Measurements from ENCODE around the gene LIPI. TPM values are rescaled to one million over a fixed set of nuclear protein-coding genes. Genes with fewer than 3 reads are reported as not detected.
"Not testable (repeated sequence)": the region's sequence is repeated elsewhere in the genome, so short reads cannot be mapped to it uniquely, and the experiment has no call there.

LIPI gene
- total RNA-seq, 2 donors from 2014 or later: not detected

DNA sequence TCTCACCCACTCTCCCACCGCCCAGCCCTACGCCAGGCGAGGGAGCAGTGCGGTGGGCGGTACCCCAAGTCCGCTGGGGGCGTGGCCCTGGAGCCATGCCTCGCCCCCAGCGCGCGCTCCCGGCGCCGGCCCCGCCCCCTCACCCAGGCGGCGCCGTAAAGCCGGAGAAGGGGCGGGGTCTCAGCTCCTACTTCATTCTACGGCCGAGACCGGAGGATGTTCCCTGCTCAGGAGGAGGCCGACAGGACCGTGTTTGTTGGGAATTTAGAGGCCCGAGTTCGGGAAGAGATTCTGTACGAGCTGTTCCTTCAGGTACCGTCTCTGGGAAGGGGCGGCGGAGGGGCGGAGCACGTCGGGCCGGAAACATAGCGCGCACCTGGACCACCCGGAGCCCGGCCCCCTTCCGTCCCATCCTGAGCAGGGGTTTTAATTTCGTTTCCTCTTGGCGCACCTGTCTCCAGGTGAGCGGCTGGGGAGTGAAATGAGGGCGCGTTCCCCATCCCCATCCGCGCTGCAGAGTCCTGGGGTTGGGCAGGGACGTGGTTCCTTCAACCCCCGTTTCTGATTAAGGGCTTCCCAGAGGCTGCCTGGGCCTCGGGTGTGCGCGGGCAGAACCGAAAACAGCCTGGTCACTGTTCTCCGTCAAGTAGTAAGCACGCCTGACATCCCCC is 5.4 kb upstream of the LIPI start, which contains the start of gene RBM11:
RBM11 (plus strand) TSS at position 187 of the 671 bp plus-strand sequence; CDS start at position 217, 30 bp downstream.
- Mint-ChIP-seq H3K9me3 (no peaks in the 10 kb centered on the region), H3K27ac (no peak within 1 kb of the TSS)

GRCh38 chr21:14213164-14213563 is 2.4 kb upstream of the LIPI start:
- H3K36me3 Mint-ChIP-seq (ENCODE audit: insufficient read depth in 2 of 2): no peaks in the 10 kb centered on the region
- no peaks in the 10 kb centered on the region for H3K9me3 Mint-ChIP-seq
- H3K4me3 Mint-ChIP-seq: no peak overlapping the region
- DNase-seq (no peak), ATAC-seq (replicated peaks in 1 of 2) (no peak)
- H3K27me3 Mint-ChIP-seq (ENCODE audit: low read depth): peaks cover 18% of the 10 kb centered on the region
- H3K27ac Mint-ChIP-seq: no peak overlapping the region
- peaks cover 12% of the 10 kb centered on the region for H3K4me1 Mint-ChIP-seq (ENCODE audit: low read depth)

More for the DNA sequence above, 5.4 kb upstream of the LIPI start, which contains the start of gene RBM11:
- Mint-ChIP-seq H3K36me3 (ENCODE audit: insufficient read depth in 2 of 2) (no peaks in the 10 kb centered on the region), H3K27me3 (ENCODE audit: low read depth) (peaks cover 6% of the 10 kb centered on the region), H3K4me3 (peak within 1 kb of the TSS; percentile 84 to 87), H3K4me1 (ENCODE audit: low read depth) (peaks cover 12% of the 10 kb centered on the region)
- ATAC-seq (replicated peaks in 1 of 2) (peak; percentile 98 to 99), DNase-seq (peak; percentile 87 to 88)

DNA sequence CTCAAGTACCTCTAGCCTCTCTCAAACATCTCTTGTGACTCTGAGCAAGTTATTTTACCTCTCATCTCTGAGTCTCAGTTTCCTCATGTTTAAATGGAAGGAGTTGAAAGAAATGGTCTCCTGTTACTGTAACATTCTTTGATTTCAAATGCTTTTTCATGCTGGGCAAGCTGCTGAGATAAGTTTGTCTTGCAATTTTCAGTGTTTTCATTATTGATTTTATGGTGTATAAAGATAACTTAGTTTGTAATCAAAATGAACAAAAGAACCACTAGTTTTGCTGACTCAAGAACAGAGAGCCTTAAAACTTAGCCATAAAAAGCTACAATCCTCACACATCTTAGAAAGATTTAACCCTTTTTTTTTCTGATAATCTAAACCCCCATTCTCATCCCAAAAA is 4.5 kb downstream of the LIPI start:
- Mint-ChIP-seq H3K9me3 (peaks cover 0 to 2% of the 10 kb centered on the region in 2 donors), H3K4me3 (no peak overlapping the region), H3K4me1 (ENCODE audit: low read depth) (no peaks in the 10 kb centered on the region), H3K36me3 (ENCODE audit: insufficient read depth in 2 of 2) (no peaks in the 10 kb centered on the region), H3K27me3 (ENCODE audit: low read depth) (peaks cover 12% of the 10 kb centered on the region), H3K27ac (no peak overlapping the region)
- ATAC-seq (replicated peaks in 1 of 2) (no peak), DNase-seq (no peak)

DNA sequence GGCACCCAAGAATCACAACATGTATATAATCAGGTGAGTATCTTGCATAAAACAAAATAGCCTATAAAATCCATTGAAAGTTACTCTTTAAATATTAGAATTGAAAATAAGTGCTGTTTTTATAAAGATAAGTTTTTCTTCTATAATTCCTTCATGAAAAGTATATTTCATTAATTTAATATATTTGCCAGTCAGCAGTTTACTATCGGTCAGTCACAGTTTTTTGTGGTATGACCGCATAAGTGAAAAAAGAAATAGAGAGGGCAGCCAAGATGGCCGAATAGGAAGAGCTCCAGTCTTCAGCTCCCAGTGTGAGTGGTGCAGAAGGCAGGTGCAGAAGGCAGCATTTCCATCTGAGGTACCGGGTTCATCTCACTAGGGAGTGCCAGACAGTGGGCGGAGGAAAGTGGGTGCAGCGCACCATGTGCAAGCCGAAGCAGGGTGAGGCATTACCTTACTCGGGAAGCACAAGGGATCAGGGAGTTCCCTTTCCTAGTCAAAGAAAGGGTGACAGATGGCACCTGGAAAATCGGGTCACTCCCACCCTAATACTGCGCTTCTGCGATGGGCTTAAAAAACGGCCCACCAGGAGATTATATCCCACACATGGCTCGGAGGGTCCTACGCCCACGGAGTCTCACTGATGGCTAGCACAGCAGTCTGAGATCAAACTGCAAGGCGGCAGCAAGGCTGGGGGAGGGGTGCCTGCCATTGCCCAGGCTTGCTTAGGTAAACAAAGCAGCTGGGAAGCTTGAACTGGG is 44.1 kb downstream of the LIPI start:
- H3K4me1 Mint-ChIP-seq (ENCODE audit: low read depth); H3K36me3 Mint-ChIP-seq (ENCODE audit: insufficient read depth in 2 of 2); H3K27me3 Mint-ChIP-seq (ENCODE audit: low read depth); H3K4me3 Mint-ChIP-seq; H3K27ac Mint-ChIP-seq; DNase-seq; H3K9me3 Mint-ChIP-seq; ATAC-seq (replicated peaks in 1 of 2): not testable (repeated sequence)

DNA sequence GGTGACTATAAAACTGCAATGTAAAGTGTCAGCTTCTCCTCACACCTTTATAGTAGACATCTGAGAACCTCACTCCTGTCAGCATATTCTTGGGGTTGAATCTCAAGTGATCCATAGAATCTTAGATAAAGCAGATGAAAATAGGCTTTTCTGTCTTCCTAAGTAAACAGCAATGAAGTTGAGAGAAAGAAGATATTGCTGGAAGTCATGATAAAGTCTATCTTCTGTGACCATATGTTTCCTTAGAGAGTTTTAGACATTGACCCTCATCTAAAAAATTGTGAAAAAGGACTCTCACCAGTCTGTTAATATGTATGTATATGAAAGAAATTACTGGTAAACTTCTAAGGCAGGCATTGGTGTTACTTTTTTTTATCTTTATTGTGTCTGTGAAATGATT is 66.8 kb downstream of the LIPI start:
- no peaks in the 10 kb centered on the region for H3K4me1 Mint-ChIP-seq (ENCODE audit: low read depth)
- no peaks in the 10 kb centered on the region for H3K36me3 Mint-ChIP-seq (ENCODE audit: insufficient read depth in 2 of 2)
- no peaks in the 10 kb centered on the region for H3K9me3 Mint-ChIP-seq
- H3K4me3 Mint-ChIP-seq: no peak overlapping the region
- H3K27ac Mint-ChIP-seq: no peak overlapping the region
- ATAC-seq (replicated peaks in 1 of 2) (no peak), DNase-seq (no peak)
- H3K27me3 Mint-ChIP-seq (ENCODE audit: low read depth): no peaks in the 10 kb centered on the region

GRCh38 chr21:14124266-14124665 is 86.5 kb downstream of the LIPI start:
- DNase-seq (no peak), ATAC-seq (replicated peaks in 1 of 2) (no peak)
- Mint-ChIP-seq H3K4me3 (no peak overlapping the region), H3K4me1 (ENCODE audit: low read depth) (peaks cover 15% of the 10 kb centered on the region), H3K9me3 (no peaks in the 10 kb centered on the region), H3K36me3 (ENCODE audit: insufficient read depth in 2 of 2) (no peaks in the 10 kb centered on the region), H3K27ac (no peak overlapping the region), H3K27me3 (ENCODE audit: low read depth) (peaks cover 8% of the 10 kb centered on the region)

DNA sequence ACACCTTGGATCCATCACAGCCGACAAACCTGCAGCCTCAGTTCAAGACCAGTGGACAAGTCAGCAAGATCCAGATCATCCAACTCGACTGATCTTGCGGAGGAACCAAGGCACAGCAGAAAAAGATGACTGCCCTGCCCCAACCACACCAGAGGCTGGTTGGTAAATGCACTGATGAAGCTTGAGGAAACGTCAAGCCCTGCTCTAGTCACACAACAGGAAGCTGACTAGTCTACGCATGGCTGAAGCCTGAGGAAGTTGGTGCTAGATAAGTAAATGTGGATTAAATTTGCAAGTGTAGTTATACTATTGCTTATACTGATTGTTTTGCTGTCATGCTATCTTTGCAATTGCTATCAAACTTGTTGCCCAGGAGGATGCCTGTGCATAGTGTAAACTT is 89.0 kb downstream of the LIPI start:
- Mint-ChIP-seq H3K27ac (no peak overlapping the region), H3K4me1 (ENCODE audit: low read depth) (peaks cover 15% of the 10 kb centered on the region), H3K4me3 (no peak overlapping the region), H3K9me3 (no peaks in the 10 kb centered on the region), H3K27me3 (ENCODE audit: low read depth) (peaks cover 3% of the 10 kb centered on the region), H3K36me3 (ENCODE audit: insufficient read depth in 2 of 2) (no peaks in the 10 kb centered on the region)
- no peak for DNase-seq
- ATAC-seq (replicated peaks in 1 of 2): no peak

- Mint-ChIP-seq H3K27ac (peak overlapping the region; percentile 34), H3K4me1 (ENCODE audit: low read depth) (peaks cover 25% of the 10 kb centered on the region), H3K4me3 (peak overlapping the region in 1 of 2 donors; percentile 25), H3K9me3 (peaks cover 0 to 3% of the 10 kb centered on the region in 2 donors), H3K36me3 (ENCODE audit: insufficient read depth in 2 of 2) (no peaks in the 10 kb centered on the region), H3K27me3 (ENCODE audit: low read depth) (no peaks in the 10 kb centered on the region)
- ATAC-seq (replicated peaks in 1 of 2) (peak; percentile 70 to 81), DNase-seq (peak; percentile 71 to 72)
Measured at GRCh38 chr21:14120091-14120734, 90.5 kb downstream of the LIPI start.

- ATAC-seq (replicated peaks in 1 of 2): no peak
Measured at GRCh38 chr21:14119038-14119437, 91.7 kb downstream of the LIPI start.

GRCh38 chr21:14116080-14116481 is 94.7 kb downstream of the LIPI start:
- H3K4me1 Mint-ChIP-seq (ENCODE audit: low read depth): peaks cover 18% of the 10 kb centered on the region
- no peak overlapping the region for H3K27ac Mint-ChIP-seq
- peak overlapping the region in 1 of 2 donors; percentile 13 for H3K4me3 Mint-ChIP-seq
- peaks cover 3 to 7% of the 10 kb centered on the region in 2 donors for H3K9me3 Mint-ChIP-seq
- DNase-seq: no peak
- peaks cover 9% of the 10 kb centered on the region for H3K27me3 Mint-ChIP-seq (ENCODE audit: low read depth)
- H3K36me3 Mint-ChIP-seq (ENCODE audit: insufficient read depth in 2 of 2): peaks cover 1 to 3% of the 10 kb centered on the region in 2 donors
- ATAC-seq (replicated peaks in 1 of 2): peak in 1 of 2 donors; percentile 19

More at GRCh38 chr21:14119038-14119437, 91.7 kb downstream of the LIPI start:
- Mint-ChIP-seq H3K4me3 (no peak overlapping the region), H3K27me3 (ENCODE audit: low read depth) (no peaks in the 10 kb centered on the region), H3K36me3 (ENCODE audit: insufficient read depth in 2 of 2) (no peaks in the 10 kb centered on the region), H3K4me1 (ENCODE audit: low read depth) (peaks cover 25% of the 10 kb centered on the region), H3K9me3 (peaks cover 0 to 3% of the 10 kb centered on the region in 2 donors), H3K27ac (no peak overlapping the region)
- no peak for DNase-seq

GRCh38 chr21:14115646-14116045 is 95.1 kb downstream of the LIPI start:
- DNase-seq: no peak
- Mint-ChIP-seq H3K9me3 (peaks cover 3 to 7% of the 10 kb centered on the region in 2 donors), H3K4me1 (ENCODE audit: low read depth) (peaks cover 18% of the 10 kb centered on the region), H3K36me3 (ENCODE audit: insufficient read depth in 2 of 2) (peaks cover 1 to 3% of the 10 kb centered on the region in 2 donors), H3K27me3 (ENCODE audit: low read depth) (peaks cover 9% of the 10 kb centered on the region), H3K4me3 (no peak overlapping the region), H3K27ac (no peak overlapping the region)
- no peak for ATAC-seq (replicated peaks in 1 of 2)

GRCh38 chr21:14114251-14114650 is 96.5 kb downstream of the LIPI start:
- peaks cover 9% of the 10 kb centered on the region for H3K27me3 Mint-ChIP-seq (ENCODE audit: low read depth)
- no peak for DNase-seq
- peaks cover 11% of the 10 kb centered on the region for H3K4me1 Mint-ChIP-seq (ENCODE audit: low read depth)
- no peak overlapping the region for H3K4me3 Mint-ChIP-seq
- peaks cover 3 to 7% of the 10 kb centered on the region in 2 donors for H3K9me3 Mint-ChIP-seq
- peaks cover 1 to 3% of the 10 kb centered on the region in 2 donors for H3K36me3 Mint-ChIP-seq (ENCODE audit: insufficient read depth in 2 of 2)
- ATAC-seq (replicated peaks in 1 of 2): no peak
- H3K27ac Mint-ChIP-seq: no peak overlapping the region

DNA sequence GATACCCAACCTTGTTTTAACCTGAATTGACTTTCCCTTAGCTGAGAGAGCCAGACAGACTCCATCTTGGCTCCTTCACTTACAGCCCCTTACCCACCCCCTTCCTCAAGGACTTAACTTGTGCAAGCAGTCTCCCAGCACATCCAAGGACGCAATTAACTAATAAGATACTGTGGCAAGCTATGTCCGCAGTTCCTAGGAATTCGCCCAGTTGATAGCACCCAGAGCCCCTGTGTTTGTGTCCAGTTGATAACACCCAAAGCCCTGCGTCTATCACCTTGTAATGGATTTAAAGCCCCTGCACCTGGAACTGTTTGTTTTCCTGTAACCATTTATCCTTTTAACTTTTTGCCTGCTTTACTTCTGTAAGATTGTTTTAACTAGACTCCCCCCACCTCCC is 106.2 kb downstream of the LIPI start:
- H3K27me3 Mint-ChIP-seq (ENCODE audit: low read depth); H3K27ac Mint-ChIP-seq; H3K9me3 Mint-ChIP-seq; H3K4me1 Mint-ChIP-seq (ENCODE audit: low read depth); DNase-seq; H3K4me3 Mint-ChIP-seq; ATAC-seq (replicated peaks in 1 of 2); H3K36me3 Mint-ChIP-seq (ENCODE audit: insufficient read depth in 2 of 2): not testable (repeated sequence)
